ENCODE results near the gene KRT4.

- TF ChIP-seq CTCF (IDR thresholded peaks at IDR 0.05; ENCODE audit: extremely low read depth in 1 of 2, insufficient read depth in 1 of 2, low read depth in 1 of 2, low read length in 2 of 2): no peak
- TF ChIP-seq JUN (IDR thresholded peaks at IDR 0.05; ENCODE audit: borderline replicate concordance, insufficient read depth, insufficient read length, low read depth): no peak
- TF ChIP-seq POLR2AphosphoS5 (IDR thresholded peaks at IDR 0.05; ENCODE audit: insufficient read depth, low read depth, low read length): no peak
- no peak for TF ChIP-seq POLR2A (IDR thresholded peaks at IDR 0.05; ENCODE audit: low read depth, low read length)
- no peak for TF ChIP-seq EZH2 (IDR thresholded peaks at IDR 0.05; ENCODE audit: borderline replicate concordance, low read depth, low read length, severe bottlenecking)
Measured at GRCh38 chr12:52777566-52777965, 36.4 kb downstream of the KRT4 start.
